VCaP (cell line): ENCODE results near the gene KRTAP10-3.

Source experiments
- H3K27ac ChIP-seq: fragments of 450-650 bp; 2 replicates; pipeline ENCODE4 v1.5.1; 2017
- TF ChIP-seq, protein P1 (sequence below): fragments of 450-650 bp; conservative IDR thresholded peaks from 2 replicates; pipeline ENCODE4 v1.5.1; 2017; ENCODE audit warnings: mild to moderate bottlenecking, moderate library complexity

Gene KRTAP10-3

DNA sequence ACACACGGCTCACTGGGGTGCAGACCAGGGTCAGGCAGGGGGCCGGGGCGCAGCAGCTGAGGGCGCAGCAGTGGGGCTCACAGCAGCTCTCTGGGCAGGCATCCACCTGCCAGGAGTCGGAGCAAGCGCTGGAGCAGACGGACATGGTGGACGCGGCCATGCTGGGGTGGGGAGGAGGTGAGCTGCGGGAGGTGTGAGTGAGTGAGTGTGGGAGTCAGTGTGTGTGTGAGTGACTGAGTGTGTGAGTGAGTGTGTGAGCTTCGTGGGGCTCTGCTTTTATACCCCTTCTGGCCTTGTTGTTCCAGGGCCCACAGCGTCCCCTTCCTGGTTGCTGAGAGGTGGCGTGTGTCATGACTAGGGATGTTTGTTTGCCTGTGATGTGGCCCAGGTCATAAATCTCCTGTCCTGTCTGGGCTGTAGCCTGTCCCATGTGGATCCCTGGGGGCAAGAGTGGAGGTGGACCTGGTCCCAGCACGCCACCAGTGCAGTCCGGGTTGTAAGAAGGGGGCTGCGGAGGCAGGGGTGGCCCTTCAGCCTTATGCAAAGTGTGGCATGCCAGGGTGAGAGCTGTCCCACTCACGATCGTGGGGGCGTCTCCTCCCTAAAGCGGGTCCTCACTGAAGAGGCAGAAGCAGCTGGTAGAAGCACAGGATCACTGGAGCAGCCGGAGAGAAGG lies 18.5 kb downstream of the KRTAP10-3 start, which contains the start of gene KRTAP10-1:
KRTAP10-1 (minus strand) TSS at position 205 of the 676 bp plus-strand sequence; CDS start at position 160, 45 bp downstream.
- TF ChIP-seq, protein P1, sequence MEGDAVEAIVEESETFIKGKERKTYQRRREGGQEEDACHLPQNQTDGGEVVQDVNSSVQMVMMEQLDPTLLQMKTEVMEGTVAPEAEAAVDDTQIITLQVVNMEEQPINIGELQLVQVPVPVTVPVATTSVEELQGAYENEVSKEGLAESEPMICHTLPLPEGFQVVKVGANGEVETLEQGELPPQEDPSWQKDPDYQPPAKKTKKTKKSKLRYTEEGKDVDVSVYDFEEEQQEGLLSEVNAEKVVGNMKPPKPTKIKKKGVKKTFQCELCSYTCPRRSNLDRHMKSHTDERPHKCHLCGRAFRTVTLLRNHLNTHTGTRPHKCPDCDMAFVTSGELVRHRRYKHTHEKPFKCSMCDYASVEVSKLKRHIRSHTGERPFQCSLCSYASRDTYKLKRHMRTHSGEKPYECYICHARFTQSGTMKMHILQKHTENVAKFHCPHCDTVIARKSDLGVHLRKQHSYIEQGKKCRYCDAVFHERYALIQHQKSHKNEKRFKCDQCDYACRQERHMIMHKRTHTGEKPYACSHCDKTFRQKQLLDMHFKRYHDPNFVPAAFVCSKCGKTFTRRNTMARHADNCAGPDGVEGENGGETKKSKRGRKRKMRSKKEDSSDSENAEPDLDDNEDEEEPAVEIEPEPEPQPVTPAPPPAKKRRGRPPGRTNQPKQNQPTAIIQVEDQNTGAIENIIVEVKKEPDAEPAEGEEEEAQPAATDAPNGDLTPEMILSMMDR = no peak
- no peak within 1 kb of the TSS for H3K27ac ChIP-seq

DNA sequence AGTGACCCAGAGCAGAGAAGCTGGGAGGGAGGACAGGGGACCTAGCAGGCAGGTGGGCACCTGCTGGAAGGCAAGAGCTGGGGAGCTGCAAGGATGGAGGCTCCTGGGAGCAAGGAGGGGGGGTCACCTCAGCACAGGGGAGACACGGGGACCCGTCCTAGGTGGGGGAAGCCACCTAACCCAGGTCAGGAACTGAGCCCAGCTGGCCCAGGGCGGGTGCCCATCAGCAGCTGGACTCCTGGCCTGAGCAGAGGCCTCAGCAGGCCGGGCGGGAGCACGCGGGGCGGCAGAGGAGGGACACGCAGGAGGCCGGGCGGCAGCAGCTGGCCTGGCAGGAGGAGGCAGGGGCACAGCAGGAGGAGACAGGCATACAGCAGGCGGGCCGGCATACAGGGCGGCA lies 19.5 kb downstream of the KRTAP10-3 start:
- H3K27ac ChIP-seq = no peak overlapping the region
- TF ChIP-seq, protein P1 = no peak

DNA sequence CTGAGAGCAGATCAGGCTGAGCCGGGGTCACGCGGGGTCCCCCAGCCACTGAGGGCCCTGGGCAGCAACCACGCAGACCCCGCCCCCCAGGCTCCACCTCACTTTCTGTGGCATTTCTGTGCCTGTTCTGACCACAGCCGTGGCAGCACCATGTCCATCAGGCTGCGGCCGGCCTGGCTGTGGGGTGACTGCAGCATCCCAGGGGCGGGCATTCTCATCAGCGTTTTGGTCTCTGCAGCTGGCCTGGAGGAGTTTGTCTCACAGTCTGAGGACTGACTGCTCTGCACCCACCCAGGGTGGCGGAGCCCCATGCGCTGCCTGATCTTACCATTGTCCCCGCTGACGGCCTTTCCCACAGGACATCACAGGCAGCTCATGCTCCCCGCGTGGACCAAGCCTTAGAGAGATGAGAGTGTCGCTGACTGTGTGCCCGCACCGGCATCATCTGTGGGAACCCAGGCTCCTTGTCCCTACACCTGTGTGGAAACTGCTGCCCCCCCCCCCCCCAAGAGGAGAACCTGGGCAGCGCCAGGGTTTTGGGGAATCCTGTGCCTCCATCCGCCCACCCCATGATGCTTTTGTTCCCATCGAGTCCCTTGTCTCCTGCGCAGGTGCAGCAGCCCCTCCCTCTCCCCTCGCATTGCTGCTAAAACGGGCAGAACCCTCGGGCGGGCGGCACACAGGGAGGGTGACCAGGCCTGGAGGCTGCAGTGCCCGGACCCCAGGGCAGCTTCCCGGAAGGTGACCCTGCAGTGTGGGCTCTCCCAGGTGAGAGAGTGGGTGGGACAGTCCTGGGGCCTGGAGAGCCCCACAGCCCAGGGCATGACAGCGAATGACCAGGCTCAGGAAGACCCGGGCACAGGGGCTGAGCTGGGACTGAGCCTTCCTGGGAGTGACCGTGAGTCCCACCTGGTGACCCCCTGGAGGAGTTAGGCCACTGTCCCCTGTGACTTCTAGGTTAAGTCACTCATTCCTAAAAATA lies 20.4 kb downstream of the KRTAP10-3 start:
- TF ChIP-seq, protein P1 = no peak
- H3K27ac ChIP-seq = no peak overlapping the region

DNA sequence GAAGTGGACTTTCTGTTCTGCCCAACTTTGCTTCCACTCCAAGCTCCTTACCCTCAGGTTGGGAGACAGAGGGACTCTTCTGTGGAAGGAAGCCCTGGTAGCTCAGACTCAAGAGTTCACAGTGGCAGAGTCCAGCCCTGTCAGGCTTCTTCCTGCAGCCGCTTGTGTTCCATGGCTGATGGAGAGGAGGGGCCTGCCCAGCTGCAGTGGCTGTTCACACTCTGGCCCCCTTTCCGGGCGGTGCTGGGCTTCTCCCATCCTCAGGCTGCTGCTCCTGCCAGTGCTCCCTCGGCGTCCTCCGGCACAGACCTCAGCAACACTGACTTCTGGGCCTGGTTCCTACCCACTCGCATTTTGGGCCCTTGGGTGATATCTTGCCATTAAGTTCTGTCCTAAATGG lies 22.6 kb downstream of the KRTAP10-3 start:
- no peak overlapping the region for H3K27ac ChIP-seq
- TF ChIP-seq, protein P1 = no peak

GRCh38 chr21:44534688-44535087 lies 23.9 kb downstream of the KRTAP10-3 start:
- TF ChIP-seq, protein P1 = no peak
- no peak overlapping the region for H3K27ac ChIP-seq

DNA sequence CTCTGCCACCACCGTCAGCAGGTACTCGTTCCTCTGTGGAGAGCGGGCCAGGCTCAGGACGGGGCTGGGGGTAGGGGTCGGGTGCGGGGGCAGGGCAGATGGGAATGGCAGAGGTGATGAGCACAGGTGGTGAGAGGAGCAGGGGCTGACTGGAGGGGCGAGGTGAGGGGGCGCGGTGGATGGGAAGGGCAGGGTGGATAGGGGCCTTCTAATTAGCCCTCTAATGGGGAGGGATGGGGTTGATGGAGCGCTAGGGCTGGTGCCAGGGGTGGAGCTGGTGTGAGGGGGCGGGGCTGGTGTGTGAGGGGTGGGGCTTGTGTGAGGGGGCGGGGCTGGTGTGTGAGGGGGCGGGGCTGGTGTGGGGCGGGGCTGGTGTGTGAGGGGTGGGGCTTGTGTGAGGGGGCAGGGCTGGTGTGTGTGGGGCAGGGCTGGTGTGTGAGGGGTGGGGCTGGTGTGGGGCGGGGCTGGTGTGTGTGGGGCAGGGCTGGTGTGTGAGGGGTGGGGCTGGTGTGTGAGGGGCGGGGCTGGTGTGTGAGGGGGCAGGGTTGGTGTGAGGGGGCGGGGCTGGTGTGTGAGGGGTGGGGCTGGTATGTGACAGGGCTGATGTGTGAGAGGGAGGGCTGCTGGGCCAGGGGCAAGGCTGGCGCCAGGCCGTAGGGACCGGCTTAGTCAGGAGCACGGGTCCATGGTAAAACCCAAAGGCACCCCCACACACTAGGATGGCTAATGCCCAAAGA lies 24.5 kb downstream of the KRTAP10-3 start:
- H3K27ac ChIP-seq = peak overlapping the region; percentile 59
- TF ChIP-seq, protein P1 = no peak
